Measurements from ENCODE around the gene IFT25.

Gene IFT25

GRCh38 chr1:53957194-53957818 is 11.8 kb upstream of the IFT25 start:
- DNase-seq (ENCODE audit: low read depth, low spot score) = no peak

GRCh38 chr1:53956308-53957168 is 11.0 kb upstream of the IFT25 start:
- DNase-seq (ENCODE audit: low read depth, low spot score) = no peak

GRCh38 chr1:53954128-53954527 is 8.6 kb upstream of the IFT25 start:
- DNase-seq (ENCODE audit: low read depth, low spot score) = no peak

GRCh38 chr1:53951697-53952096 is 6.2 kb upstream of the IFT25 start:
- DNase-seq (ENCODE audit: low read depth, low spot score) = no peak

GRCh38 chr1:53949023-53949990 is 3.8 kb upstream of the IFT25 start:
- DNase-seq (ENCODE audit: low read depth, low spot score) = no peak

- no peak for DNase-seq (ENCODE audit: low read depth, low spot score)
Observed at GRCh38 chr1:53948291-53948690, 2.8 kb upstream of the IFT25 start.

GRCh38 chr1:53947172-53947907 is 1.8 kb upstream of the IFT25 start:
- no peak for DNase-seq (ENCODE audit: low read depth, low spot score)

GRCh38 chr1:53946252-53947171 is 1.0 kb upstream of the IFT25 start, which contains the start of gene LRRC42:
Gene LRRC42 (plus strand): TSS chr1:53946350. CDS start chr1:53952000, 5,650 bp downstream.
- DNase-seq (ENCODE audit: low read depth, low spot score) = no peak

GRCh38 chr1:53945183-53945432 is 391 bp downstream of the IFT25 start:
- DNase-seq (ENCODE audit: low read depth, low spot score) = no peak

GRCh38 chr1:53944469-53945182 is 873 bp downstream of the IFT25 start:
- no peak for DNase-seq (ENCODE audit: low read depth, low spot score)

GRCh38 chr1:53943490-53944043 is 1.9 kb downstream of the IFT25 start:
- no peak for DNase-seq (ENCODE audit: low read depth, low spot score)

- DNase-seq (ENCODE audit: low read depth, low spot score) = no peak
Observed at GRCh38 chr1:53943090-53943489, 2.4 kb downstream of the IFT25 start.

GRCh38 chr1:53942127-53942957 is 3.2 kb downstream of the IFT25 start:
- DNase-seq (ENCODE audit: low read depth, low spot score) = no peak

- no peak for DNase-seq (ENCODE audit: low read depth, low spot score)
Observed at GRCh38 chr1:53938136-53938830, 7.2 kb downstream of the IFT25 start.

- no peak for DNase-seq (ENCODE audit: low read depth, low spot score)
Observed at GRCh38 chr1:53936430-53936829, 9.1 kb downstream of the IFT25 start.

- no peak for DNase-seq (ENCODE audit: low read depth, low spot score)
Observed at GRCh38 chr1:53934170-53934765, 11.2 kb downstream of the IFT25 start.

- DNase-seq (ENCODE audit: low read depth, low spot score) = no peak
Observed at GRCh38 chr1:53931523-53931922, 14.0 kb downstream of the IFT25 start.

GRCh38 chr1:53930932-53931331 is 14.6 kb downstream of the IFT25 start:
- no peak for DNase-seq (ENCODE audit: low read depth, low spot score)

All from activated naive CD8-positive, alpha-beta T cell treated with anti-CD3 and anti-CD28 coated beads, Interleukin-2, amount 50 U/mL, for 16 hours (primary cell).